HG02973 (cell line): ENCODE measurements around the gene UBE2L3.
"Not testable (repeated sequence)": the region's sequence is repeated elsewhere in the genome, so short reads cannot be mapped to it uniquely, and the experiment has no call there.

Source experiments
- ATAC-seq: cut with Tn5 transposase; IDR thresholded peaks from one replicate; pipeline ENCODE4 v1.9.1; 2021; ENCODE audit warnings: moderate library complexity; ENCODE audit not compliant: unreplicated experiment

Gene UBE2L3

DNA sequence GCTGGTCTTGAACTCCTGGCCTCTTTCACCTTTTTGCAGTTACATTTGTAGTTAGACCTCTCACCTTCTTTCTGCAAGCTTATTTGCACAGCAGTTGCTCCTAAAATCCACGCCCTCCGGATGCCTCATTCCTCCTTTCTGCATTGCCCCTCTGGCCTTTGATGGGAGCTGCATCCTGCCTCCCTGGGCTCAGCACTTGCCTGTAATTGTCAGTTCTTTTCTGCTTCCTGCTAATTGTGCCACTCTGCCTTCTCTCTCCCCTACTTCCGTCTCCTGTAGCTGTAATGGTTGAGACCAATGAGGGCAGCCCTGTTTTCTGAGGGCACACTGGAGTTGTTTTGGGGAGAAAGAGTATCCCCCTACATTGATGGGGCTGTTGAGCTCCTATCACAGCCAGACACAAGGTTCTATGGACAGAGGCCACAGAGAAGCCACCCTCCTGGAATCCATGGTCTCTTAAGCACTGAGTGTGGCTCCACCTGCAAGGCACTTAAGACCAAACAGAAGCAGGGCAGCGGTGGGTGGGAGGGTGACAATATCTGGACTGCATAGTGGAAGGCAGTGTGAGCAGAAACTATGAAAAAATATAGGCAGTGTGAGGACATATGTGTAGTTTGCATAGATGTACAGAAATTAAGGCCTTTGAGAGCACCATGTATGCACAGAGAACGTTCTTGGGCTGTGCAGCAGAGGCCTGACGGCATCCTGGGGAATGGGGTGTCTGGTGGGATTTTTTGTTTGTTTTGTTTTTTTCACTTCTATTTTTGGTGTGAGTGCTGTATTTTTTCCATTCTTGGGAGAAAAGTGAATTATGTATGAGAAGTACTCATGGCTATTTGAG is 31.8 kb downstream of the UBE2L3 start:
- no peak for ATAC-seq

DNA sequence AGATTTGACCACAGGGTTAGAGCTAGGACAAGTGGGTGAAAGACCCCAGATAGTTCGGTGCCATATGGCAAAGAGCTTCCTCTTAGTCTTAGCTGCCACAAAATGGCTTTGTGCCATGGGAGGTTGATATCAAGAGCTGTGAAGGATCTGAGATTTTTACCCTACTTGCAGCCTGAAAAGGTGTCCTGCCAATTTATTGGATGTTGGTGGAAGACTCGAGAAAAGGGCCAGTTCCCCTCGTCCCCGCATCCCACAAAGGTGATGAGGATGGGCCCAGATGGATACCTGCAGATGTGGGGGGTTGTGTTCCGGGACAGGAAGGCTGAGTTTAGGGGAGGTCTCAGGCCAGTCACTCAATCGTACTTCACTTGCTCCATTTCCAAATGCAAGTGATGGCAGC is 35.1 kb downstream of the UBE2L3 start:
- ATAC-seq = no peak

DNA sequence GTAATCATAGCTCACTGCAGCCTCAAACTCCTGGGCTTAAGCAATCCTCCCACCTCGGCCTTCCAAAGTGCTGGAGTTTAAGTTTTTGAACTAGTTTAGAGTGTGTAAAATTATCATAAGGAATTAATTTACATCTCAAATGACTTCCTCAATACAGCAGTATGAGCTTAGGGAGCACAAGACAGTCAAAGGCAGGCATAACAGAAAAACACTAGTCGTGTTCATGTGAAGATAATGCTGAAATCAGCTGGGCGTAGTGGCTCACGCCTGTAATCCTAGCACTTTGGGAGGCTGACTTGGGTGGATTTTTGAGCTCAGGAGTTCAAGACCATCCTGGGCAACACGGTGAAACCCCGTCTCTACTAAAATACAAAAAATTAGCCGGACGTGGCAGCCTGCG is 36.5 kb downstream of the UBE2L3 start:
- ATAC-seq = no peak

DNA sequence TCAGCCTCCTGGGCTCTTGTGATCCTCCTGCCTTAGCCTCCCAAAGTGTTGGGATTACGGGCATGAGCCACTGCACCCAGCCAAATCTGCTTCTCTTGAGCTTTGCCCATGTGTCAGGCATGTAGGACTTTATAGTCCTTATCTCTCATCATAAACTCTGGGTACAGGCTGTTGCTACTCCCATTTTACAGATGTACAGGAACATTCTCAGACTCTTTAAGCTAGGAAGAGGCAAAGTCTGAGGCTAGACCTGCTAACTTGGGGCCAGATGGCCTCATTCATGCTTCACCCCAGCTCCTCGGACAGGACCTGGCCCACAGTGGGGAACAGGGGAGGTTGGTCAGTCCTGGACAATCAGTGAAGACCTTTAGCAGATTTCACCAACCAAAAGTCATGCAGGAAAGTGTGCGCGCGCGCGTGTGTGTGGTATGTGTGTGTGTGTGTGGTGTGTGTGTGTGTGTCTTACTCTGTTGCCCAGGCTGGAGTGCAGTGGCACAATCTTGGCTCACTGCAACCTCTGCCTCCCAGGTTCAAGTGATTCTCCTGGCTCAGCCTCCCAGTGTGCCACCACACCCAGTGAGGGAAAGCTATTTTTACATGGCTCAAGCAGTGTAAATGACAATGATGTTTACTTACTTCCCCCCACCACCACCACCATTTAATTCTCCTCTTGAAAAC is 38.5 kb downstream of the UBE2L3 start:
- ATAC-seq = no peak

DNA sequence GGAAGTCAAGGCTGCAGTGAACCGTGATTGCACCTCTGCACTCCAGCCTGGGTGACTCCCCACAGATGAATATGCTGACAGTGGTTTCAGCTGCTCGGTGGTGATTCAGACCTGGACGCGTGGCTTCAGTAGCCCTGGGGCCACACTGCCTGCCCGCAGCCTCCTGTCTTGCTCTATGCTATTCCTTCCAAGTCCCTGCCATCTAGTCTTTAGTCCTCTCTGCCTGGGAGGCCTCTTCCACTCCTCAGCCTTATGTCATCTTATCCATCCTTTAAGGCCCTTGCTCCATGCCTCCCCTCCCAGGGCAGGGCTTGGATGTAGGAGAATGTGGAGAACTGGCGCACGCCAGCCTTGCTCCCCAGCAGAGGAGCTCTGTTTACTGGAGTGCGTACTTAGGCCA is 39.3 kb downstream of the UBE2L3 start:
- ATAC-seq = no peak

DNA sequence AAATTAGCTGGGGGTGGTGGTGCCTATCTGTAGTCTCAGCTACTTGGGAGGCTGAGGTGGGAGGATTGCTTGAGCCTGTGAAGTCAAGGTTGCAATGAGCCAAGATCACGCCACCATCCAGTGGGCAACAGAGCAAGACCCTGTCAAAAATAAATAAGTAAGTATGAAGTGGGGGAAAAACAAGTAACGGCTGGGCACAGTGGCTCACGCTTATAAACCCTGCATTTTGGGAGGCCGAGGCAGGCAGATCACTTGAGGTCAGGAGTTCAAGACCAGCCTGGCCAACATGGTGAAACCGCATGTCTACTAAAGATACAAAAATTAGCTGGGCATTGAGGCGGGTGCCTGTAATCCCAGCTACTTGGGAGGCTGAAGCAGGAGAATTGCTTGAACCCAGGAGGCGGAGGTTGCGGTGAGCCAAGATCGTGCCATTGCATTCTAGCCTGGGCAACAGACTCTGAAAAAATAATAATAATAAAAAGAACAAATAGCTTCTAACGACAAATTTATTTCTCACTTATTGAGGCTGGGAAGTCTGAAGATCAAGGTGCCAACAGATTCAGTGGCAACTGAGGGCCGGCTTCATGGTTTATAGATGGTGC is 42.1 kb downstream of the UBE2L3 start:
- not testable (repeated sequence) for ATAC-seq

DNA sequence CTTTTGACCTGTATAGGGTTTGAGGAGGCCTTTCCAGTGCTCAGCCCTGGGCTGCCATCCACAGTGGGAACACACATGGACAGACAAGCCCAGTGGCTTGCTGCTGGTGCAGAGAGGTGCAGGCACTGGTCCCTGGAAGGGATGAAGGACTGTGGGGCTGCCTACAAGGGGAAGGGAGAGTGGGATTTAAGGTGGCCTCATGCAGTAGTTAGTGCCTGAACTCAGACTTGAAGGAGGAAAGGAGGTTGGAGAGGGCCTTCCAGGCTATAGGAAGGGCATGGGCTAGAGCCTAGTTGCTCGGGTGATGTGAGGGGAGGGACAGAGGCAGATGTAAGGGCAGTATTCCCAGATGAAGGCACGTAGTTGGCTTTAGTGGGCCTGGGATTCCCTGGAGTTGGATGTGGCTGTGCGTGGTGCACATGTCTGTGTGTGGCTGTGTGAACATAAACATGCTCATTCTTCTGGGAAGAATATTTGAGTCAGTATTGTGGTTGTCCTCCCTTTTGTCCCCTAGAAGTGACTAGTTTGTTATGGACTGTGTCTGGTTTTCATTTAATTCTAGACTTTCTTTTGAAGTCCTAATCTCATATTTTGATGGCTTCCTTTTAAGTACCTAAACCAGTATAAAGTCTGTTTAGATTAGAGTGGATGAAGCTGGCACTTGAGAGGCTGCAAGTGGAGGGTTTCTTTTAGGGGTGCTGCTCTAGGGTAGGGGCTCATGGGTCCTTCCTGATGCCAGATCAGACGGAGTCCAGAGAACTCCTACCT is 43.9 kb downstream of the UBE2L3 start:
- no peak for ATAC-seq

DNA sequence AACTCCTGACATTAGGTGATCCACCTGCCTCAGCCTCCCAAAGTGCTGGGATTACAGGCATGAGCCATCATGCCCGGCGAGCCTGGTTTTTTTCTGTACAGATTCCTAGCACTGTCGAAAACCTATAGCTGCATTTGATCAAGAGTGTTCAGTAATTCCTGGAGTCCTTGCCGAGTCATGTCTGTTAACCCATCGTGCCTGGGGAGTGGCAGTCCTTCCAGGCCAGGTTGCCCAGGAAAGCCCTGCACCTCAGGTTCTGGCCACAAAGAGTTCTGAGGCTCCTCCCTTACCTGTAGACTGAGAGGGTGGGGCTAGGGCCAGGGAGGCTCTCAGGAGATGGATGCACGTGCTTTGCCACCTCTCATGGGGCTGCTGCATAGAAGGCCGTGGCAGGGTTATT is 45.3 kb downstream of the UBE2L3 start:
- no peak for ATAC-seq

DNA sequence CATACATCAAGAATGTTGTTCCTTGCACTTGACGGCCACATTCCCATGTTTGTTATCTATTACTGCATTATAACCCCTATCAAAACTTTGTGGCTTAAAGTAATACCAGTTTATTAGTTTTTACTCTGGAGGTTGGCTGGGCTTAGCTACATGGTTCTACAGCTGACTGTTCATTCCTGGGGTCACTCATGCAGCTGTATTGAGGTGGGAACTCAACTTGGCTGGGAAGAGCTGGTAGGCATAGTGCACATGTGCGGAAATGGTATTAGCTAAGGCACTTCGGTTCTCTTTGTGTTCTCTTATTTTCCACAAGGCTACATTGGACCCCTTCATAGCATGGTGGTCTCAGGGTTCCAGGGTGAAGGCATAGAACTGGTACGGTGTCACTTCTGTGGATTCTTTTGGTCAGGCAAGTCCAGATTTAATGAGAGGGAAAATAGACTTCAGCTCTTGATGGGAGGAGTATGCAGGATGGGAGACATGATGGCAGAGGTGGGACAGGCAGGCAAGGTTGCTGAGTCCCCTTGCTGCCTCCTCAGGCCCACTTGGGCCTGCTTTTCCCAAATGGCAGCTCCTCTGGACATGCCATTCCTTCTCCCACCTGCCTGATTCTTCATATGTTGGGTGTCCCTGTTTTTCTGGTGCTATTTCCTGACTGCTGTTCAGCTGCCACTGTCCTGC is 46.2 kb downstream of the UBE2L3 start:
- ATAC-seq = no peak

DNA sequence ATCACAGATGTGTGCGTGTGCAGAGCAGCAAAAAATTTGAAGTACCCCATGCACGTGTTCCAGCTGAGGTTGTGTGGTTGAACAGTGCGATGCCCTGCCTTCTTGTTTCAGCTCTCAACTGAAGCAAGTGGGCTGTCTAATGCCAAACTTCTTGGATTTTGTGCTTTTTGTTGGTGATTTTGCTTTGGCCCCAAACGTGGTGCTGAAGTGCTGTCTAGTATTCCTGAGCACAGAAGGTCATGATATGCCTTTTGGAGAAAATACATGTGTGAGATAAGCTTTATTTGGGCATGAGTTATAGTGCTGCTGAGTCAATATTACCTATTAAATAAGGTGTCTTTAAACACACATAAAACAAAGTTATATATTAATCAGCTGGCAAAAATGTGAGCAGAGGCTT is 48.2 kb downstream of the UBE2L3 start:
- ATAC-seq = no peak

DNA sequence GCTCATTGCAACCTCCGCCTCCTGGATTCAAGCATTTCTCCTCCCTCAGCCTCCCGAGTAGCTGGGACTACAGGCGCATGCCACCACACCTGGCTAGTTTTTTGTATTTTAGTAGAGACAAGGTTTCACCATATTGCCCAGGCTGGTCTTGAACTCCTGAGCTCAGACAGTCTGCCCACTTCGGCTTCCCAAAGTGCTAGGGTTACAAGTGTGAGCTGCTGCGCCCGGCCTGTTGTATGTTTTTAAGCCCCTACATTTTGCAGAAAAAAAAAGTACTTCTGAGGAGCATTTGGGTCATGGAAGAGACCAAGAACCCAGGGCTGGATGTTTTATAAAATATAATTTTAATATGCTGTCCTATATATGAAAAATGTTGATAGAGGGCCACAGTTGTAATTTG is 49.8 kb downstream of the UBE2L3 start:
- not testable (repeated sequence) for ATAC-seq

DNA sequence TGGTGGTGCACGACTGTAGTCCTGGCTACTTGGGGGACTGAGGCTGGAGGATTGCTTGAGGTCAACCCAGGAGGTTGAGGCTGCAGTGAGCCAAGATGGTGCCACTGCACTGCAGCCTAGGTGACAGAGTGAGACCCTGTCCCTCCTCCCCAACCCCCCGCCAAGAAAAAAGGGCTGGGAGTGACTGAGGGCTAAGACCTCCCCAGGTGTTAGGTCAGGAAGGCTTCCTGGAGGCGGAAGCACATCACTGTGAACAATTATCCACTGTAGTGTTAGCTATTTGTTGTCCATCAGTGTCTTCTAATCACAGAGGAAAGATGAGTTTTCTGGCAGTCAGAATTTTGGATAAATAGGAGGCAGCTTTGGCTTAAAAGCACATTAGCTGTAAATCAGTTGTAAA is 53.5 kb downstream of the UBE2L3 start:
- no peak for ATAC-seq

DNA sequence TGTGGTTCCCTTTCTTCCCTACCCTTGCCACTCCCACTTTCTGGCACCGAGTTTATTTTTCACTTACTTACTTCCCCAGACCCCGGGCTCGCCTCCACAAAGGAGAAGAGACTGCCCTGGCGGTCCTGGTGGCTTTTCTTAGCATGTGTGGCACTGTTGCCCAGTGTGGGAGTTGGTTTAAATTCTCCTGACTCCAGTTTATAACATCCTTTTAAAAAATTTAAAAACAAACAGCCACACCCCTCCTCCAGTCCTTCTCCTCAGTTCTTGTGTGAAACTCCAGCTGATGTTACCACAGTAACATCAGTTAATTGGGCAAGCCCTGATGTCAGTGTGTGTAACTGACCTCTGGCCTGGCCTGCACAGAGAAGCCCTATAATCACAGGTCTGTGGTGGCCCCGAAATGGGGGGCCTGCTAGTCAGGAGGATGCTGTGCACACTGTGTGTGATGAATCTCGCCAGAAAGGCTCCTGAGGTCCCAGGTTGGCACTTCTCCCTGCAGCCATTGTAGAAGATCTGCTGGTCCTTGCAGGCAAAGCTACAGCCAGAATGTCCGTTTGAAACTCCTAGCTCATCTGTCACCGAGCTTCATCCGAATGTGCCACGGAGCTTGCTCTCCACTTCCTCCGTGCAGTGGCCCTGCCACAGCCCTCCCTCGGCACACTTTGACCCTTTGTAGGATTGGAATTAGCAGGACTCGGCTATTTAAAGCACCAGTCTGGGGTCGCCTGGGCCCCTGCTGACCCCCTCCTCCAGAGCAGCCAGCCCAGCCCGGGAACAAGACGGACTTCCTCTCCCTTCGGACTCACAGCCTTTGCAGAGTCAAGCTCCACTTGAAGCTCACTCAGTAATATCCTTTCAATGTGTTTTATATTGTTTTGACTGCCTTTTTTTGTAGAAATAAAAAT is 54.8 kb downstream of the UBE2L3 start:
- ATAC-seq = no peak

DNA sequence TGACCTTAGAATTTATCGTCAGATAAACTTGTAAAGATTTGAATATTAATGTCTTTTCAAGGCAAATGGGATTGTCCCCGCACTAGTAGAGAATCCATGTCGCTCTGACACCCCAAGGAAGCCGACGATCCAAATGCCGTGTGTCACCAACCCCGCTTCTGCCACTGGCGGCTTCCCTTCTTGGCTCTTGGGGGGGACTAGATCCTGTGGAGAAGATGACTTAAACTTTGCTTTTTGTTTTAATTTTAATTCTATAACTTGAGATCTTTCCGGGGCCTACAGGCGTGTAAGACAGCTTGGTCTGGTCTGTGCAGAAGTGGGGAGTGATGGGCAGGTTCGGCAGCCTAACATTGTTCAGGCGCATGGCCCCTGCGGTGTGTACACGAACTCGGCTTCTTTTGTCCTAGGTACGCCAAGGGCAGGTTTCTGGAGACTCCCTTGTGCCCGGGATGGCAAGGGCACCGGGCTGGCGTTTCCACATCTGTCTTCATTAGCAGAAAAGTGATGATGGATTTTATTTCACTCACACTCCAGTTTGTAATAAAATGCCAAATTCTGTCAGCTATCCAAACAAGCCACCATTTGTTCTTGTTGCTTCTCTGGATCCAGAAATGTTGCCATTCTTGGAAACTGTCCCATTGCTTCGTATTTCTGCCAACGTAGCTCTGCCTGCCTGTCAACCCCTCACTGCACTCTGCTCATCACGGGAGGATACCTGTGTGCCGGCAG is 55.6 kb downstream of the UBE2L3 start:
- ATAC-seq = no peak

DNA sequence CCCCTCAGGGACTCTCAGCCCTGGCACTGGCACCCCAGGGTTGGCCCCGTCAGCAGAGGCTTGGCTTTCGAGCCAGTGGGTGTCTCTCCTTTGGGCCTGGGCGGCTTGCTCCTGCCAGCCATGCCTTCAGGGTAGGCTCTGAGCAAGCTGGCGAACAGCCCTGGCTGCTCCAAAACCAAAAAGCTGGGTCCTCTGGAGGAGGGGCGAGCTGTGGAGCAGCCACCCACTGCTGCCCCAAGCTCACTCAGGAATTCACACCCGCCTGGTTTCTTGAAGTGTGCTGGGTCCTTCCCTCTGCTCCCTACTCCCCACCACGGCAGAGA is 56.1 kb downstream of the UBE2L3 start:
- no peak for ATAC-seq

DNA sequence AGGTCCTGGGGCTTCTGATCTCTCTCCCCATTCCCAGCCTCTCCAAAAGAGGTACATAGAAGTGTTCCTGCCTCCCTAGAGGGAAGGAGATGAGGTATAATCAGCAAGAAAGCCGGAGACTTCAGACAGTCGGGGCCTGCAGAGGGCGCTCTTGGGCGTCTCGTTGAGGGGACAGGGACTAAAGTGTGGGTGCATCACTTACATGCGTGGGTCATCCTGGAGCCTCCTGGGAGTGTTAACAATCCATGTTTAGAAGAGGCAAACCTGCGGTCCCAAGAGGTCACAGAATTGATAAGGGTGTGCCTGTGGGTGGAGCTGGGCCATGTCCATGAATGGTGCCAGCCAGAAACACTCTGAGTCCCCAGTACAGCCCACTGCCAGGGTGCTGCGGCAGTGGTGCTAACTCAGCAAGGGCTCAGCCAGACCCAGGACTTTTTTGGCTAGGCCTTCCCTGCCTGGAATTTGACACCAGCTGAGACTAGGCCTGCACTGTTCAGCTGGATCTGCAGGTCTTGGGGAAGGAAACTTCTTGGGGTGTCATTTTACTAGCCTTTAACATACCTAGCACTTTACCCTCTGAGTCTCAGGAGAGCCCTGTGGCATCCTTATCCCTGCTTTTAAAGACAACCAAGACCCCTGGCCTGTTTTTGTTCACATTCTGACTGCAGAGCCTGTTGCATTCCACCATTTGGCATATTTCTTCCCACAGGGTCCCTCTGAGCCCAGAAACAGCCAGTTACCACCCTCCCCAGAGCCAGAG is 56.8 kb downstream of the UBE2L3 start:
- no peak for ATAC-seq

DNA sequence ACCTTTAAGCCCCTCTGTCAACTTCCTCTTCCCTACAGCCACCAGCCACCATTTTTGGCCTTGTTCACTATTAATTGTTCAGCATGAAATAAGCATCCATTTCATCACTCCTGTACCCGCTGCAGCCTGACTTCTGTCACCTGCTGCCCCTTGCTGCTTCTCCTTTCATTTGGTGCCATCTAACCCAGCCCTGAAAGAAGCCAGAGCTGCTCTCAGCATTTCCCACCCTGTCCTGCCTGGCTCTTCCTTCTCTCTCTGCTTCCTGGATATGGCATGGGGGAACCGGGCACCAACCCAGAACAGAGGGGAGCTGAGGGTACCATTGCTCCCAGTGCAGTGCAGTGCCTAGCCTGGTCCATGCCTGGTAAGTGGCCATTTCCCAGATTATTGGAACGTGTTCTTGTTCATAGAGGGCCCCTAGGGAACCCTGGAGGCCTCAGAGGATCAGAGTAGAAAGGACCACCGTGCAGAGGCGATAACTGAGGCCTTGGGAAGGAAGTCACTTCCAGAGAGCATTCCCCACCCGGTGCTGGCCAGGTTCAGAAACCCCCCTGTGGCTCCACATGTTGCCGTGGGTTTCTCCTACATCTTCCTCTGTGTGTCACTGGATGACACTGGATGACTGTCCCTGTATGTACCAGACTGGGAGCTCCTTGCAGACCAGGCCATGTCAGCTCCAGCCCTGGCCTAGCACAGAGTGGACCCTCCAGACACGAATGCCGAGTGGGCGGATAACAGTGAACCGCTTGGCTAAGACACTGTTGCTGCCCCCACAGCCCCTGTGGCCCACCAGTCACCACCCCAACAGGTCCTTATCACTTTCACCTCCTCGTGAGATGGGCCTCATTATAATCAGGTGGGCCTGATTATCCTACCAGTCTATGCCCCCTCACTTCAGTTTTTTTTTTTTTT is 57.6 kb downstream of the UBE2L3 start:
- ATAC-seq = no peak
